GM19238 (cell line): ENCODE measurements around the gene NUAK1.

Experiments
- DNase-seq: peaks from one replicate; pipeline ENCODE4 v3.0.0; 2011; ENCODE audit warnings: low spot score; ENCODE audit not compliant: insufficient read length

The NUAK1 gene

DNA sequence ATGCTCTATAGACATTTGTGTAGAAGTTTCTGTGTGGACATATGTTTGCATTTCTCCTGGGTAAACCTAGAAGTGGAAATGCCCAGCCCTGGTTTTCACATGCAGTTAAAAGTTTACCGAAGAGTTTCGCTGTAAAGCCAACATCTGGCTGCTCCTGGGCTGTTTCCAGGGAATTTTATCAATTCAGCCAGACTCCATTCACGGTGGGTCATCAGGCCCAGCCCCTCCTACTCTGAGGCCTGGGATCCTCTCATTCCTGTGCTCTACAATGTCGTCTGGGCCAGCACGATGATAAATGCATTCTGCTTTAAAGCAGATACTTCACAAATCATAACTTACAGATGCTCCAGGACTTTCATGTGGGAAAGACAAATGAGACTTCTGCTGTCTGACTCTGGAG is 7.1 kb downstream of the NUAK1 start:
- DNase-seq: no peak

DNA sequence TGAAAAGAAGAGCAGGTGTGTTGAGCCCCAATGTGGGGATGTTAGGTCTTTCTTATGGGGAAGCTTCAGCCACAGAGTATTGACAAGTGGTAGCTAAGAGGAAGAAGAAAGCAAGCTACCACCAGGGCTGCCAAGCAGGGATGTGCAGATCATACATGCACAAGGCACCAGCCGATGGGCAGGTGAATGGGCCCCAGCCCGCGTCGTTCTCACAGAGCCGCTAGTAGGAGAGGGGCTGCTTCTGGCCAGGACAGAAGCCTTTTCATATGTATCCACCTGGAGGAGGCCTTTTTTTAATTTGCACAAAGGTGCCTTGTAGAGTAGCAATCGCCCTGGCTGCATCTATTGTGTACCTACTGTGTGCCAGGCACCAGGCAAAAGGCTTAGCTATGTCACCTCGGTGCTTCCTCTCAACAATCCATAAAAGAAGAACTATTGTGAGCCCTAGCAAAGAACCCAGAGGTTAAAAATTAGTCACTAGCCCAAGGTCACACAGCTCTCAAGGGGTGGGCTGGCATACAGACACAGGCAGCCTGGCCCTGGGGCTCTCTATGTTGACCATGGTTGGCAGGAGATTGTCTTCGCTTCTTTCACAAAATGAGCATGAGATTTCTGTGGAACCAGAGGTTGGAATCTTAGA is 8.2 kb downstream of the NUAK1 start:
- no peak for DNase-seq

DNA sequence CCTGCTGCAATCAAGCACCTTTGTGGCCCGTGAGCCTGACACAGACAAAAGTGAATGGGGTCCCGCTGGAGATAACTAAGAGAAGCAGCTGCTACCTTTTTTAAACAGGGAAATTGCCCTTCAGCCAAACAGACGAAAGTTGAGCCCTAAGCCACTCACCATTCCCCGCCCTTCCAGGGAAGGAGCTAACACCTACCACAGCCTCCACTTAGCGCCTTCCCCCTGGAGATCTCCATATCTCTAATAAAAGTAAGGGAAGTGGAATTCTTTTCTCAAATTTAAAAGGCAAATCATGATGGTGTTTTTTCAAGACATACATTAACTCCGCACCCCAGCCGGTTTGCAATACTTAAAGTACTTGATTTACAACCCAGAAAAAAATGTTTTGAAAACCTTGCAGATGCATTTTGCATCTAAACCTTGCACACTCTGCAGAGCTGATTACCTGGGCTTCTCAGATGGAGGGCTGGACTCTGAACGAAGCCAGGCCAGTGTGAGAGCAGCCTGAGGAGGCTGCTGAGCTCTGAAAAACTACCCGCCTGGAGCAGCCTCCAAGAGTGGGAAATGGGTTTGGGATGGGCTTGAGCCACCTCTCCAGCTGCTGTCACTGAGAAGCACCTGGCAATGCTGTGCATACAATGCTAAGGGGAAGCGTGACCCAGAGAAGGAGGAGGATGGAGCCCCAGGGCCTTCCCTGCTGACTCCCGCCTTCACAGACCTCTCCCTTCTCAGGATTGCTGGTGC is 10.0 kb downstream of the NUAK1 start:
- DNase-seq: no peak

DNA sequence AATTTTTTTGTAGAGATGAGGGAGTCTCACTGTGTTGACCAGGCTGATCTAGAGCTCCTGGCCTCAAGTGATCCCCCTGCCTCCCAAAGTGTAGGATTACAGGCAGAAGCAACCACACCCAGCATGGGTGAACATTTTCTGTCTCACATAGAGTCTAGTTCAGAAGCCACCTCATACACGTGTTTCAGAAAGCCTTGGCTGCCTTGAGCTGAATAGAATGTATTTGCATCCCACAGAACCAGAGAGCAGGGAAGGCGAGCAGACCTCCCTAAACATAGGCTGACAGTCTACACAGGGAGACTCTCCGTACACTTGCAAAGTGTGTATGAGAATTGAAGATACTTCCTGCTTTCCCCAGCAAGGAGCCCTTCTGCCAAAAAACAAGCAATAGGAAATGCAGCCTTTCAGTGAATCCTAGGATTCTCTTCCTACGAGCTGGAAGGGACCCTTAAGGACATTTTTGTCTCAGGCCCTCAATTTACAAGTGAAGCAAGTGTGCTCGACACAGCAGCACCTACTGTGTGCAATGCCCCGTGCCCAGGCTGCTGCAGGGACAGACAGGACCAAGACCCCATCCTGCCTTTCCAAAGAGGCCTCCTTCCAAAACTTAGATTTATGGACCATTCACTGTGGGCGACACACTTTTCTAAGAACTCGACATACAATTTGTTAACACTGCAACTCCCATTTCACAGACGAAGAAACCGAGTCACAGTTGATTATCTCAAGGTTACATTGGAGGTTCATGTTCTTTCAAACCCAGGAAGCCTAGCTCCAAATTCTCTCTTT is 11.2 kb downstream of the NUAK1 start:
- DNase-seq: no peak

DNA sequence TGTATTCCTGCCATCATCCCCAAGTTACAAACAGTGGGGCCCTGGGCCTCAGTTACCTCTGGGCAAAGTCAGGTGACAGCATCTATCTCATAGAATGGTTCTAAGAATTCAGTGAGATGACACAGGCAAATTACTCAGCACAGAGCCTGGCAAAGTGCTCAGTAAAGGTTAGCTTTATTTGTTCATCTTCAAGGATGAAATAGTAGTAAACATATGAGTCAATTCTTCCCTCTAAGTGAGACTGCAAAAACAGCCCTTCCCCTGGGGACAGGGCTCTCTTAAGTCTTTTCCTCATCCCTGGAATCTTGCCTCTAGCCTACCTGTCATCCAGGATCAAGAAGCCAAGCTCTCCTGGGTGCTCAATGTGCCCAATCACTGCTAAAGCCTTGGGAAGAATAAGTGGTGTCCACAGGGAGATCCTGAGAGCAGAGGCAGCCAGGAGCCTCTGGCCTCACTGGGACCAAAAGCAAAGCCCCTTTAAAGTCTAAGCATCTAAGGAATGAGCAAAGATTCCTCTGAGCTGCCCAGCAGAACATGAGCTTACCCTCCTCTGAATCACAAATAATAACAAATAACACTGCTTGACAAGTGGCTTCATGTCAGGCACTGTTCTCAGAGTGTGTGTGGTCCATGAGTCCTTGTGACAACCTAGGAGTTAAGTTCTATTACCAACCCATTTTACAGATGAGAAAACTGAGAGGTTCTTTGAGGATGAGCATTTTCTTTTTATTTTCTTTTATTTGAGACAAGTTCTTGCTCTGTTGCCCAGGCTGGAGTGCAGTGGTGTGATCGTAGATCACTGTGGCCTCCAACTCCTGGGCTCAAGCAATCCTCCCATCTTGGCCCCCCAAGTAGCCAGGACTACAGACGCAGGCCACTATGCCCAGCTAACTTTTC is 12.1 kb downstream of the NUAK1 start:
- DNase-seq: no peak

DNA sequence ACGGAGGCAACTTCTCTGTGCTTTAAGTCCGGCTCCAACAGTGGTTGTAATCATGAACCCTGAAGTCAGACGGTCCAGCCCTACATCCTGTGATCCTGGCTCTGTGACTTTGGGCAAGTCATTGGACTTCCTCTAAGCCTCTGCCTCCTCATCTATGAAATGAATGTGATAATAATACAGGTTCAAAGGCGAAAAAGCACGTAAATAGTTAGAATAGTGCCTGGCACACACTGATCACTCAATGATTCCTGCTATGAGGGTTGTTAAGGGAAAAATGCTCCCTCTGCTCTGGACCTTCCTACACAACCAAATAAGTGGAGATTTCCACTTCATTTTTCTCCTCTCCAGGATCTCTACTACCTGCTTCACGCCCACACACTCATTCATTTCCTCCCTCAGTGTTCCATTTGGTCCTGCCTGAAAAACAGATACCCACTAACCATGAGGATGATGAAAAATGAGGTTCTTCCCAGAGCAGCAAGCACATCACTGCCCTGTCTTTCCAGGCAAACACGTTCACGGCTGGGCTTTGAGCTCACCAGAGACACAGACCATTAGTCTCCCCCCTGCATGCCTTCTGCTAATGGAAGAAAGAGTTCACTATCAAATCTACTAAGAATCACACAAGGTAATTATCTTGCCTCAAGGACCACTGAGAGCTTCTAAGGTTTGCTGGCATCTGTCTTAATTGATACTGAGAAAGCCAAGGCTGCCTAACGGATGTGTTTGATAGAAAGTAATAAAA is 13.2 kb downstream of the NUAK1 start:
- DNase-seq: no peak

DNA sequence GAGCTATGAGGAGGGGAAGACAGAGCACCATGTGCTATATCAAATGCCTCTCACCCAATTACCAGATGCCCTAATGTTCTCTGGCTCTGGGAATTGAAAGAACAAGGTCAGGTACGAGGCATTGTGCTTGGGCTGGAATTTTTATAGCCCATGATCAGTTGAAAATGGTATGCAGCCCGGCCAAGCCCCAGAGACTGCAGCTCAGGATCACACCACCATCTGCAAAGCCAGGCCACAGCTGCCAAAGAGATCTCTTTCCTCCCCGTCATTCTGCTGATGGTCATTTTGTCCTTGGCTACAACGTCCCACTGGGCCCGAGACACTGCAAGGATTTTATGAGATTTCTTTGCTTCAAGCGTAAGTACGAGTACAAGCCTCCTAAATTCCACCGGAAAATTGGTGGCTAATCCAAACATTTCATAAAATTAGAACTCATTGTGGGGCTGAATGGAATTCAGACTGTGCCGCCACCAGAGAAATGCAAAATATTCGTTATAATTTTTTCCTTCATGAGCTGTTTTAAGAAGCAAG is 15.1 kb downstream of the NUAK1 start:
- no peak for DNase-seq

DNA sequence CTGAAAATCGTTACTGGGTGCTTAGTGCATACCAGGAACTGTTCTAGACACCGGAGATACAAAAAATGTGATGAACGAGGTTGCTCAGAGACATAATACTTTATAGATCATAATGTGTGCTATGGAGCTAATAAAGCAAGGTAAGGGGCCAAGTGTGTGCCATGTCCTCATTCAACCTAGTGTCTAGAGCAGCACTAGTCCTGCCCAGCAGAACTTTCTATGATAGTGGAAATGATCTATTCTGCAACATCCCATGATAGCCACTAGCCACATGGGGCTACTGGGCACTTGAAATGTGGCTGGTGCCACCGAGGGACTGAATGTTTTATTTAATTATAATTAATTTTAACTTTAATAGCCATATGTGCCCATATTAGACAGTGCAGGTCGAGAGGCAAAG is 15.6 kb downstream of the NUAK1 start:
- DNase-seq: no peak

DNA sequence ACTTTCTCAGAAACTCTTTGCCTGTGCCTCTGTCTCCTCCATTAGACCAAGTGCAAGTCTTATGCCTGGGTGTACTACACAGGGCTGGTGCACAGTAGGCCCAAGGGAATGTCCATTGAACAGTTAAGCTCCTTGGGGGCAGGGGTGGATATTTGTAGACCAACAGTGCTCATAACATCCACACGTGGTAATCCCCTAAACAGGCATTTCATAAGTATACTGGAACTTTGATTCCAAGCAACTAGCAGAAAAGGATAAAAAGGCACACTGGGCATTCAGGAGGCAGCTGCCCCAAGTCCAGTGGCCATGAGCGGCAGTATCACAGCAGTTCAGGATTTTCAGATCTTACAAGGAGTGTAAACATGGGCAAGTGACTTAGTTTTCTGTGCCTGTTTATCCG is 16.8 kb downstream of the NUAK1 start:
- DNase-seq: no peak

DNA sequence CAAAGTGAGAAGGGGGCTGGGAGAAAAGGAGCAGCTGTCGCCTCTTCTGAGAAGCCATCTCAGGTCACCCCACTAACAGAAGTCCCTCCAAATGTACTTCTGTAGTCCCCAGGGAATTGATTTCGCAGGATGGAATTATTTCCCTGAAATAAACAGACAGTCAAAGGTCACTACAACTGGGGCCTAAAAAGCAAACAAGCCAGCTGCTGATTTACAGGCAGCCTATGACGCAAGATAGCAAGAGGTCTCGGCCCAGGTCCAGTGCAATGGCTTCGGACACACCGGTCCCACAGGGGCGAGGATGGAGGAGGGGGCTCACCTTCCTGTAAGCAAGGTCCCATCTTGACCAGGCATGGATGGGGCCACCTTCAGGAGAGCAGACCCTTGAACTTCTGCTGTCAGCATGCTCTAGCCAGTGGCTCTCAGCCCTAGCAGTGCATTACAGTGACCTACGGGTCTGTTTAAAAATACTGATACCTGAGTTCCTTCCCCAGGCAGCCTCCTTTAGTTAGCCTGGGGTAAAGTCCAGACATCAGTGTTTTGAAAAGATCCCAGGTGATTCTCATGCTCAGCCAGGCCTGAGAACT is 18.1 kb downstream of the NUAK1 start:
- no peak for DNase-seq

DNA sequence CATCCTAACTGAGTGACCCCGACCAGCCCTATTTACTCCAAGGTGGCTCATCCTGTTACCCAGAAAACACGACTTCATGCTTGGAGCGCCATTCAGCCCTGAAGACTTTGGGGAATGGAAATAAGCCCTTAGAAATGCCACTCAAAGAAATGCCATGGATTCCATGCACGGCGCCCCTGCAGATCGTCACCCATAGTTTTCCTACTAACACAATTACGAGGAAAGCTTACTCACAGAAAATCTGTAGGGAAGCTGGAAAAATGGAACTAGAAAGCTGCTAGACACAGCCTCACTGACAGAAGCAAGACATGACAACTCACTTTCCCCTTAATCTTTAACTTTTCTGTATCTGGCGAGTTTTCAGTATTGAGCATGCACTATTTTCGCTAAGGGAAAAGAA is 19.5 kb downstream of the NUAK1 start:
- no peak for DNase-seq

DNA sequence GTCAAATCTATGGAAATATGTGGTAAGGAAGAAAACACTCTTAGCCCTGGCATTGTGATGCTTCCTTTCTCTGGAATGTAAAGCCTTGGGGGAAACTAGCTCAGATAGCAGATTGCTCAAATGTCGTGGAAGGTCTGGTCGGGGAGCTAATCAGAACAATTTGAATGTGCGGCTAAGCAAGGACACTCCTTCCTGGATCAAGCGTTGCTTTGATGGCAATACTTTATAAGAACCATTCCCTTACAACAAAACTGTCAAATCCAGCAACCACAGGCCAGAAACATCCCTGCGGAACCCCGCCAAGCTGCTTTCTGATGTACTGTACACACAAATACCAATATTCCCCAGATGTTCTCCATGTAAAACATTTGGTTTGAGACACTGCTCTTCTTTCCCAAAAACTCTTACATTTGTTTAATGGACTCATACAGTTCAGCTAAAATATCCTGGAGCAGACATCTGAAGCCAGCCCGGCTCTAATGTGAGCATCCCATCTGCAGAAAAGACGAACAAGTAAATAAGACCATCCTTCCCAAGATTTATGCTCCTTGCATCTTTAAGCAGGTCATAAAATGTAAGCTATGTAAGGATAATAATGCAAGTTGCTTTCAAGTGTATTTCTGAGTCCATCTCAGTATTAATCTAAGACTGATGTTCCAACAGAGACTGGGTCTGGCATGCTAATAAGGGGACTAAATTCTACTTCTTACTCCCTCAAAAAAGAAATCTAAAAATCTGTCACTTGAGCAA is 20.2 kb downstream of the NUAK1 start:
- no peak for DNase-seq

DNA sequence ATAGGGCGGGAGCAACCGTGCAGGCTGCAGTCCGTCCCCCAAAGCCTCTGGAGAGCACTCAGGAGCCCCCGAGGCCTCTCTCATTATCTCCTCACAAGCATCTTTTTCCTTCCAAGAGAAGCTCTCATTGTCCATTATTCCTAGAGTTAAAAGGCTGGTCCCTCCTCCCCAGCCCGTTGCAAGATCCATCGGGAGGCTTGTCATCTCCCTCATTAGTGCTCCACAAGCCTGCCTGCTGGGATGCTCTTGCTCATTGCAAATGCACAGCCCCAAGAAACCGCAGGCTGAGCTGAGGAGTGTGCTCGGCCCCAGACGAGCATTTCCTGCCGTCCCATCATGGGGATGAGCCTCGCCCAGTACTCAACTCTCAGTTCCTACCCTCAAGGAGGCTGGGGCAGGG is 23.3 kb downstream of the NUAK1 start:
- DNase-seq: no peak

DNA sequence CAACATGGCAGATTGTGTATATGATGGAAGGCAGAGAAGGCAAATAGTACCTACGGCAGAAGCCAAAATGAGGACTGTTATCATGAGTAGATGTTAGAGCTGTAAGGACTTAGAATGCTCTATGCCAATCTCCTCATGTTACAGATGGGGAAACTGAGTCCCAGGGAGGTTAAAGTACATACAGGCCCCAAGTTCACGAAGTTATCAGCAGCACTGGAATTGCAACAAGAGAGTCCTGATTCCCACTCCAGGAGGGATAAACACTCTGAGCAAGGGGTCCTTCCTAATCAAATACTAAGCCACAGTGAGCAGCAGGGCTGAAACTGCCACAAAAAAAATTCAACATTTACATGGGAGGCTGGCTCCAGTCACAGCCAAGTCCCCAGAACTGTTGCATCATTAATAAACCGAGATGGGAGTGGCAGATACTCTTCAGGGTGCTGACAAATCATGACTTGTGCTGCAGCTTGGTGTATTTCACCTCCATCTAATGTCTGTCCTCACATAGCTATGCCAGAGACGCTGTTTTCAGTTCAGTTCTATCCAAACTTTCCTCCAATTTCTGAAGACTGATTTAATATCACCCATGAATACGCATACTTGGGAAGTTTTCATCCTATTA is 24.2 kb downstream of the NUAK1 start:
- DNase-seq: no peak

DNA sequence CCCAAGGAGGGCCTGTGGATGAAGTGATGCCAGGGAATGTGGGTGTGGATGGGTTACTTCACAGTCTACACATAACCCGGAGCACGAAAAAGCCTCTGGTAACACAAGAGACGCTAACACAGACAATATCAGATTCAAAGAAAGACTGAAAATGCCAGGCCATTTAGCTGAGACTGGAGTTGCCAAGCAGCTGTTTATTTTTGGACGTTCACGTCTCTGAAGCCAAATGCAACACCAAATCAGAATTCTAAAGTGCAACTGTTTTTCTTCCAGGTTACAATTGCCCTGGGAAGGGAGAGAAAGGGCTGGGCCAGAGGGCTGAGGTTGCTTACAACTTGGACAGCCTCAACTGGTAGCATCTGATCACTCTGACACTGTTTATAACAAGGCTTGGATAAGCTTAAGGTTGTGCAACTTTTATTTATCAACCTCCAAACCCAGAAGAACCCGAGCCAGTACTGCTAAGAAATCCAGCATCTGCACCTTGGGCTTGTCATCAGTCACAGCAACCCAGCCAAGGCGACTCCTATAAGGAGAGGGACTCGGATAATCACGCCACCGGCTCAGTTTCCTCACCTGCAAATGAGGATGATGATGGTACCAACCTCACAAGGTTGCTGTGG is 24.8 kb downstream of the NUAK1 start:
- no peak for DNase-seq

DNA sequence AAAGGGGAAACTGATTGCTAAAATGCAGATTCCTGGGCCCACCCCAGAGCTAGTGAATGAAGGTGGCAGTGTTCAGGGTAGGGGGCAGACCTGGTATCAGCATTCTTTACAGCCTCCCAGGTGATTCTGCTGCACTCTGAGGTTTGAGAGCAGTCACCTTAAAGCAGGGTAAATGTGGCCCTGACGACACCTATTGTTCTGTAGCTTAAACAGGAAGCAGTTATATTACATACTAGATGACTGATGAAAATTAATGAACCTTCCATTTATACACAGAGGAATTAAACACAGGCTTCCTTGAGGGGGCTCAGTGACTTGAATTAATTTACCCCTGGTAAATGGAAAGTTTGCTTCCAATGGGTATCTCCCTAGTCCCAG is 25.3 kb downstream of the NUAK1 start:
- no peak for DNase-seq

DNA sequence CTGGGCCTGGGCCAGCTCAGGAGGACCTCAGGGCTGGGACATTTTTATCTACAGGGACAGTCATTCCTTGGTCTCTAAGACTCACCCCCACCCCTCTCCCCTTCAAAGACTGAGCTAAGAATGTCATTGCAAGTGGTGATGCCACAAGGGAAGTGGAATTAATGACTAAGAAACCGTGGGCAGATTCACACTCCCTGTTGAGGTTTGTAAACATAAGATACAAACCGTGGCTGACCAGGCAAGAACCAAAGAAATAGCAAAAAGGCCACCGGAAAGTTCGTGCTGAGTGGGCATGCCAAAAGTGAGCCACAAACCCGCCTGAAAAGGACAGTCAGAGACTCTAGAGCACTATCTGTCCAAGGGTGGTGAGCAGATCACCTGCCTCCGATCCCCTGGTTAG is 25.7 kb downstream of the NUAK1 start:
- no peak for DNase-seq

DNA sequence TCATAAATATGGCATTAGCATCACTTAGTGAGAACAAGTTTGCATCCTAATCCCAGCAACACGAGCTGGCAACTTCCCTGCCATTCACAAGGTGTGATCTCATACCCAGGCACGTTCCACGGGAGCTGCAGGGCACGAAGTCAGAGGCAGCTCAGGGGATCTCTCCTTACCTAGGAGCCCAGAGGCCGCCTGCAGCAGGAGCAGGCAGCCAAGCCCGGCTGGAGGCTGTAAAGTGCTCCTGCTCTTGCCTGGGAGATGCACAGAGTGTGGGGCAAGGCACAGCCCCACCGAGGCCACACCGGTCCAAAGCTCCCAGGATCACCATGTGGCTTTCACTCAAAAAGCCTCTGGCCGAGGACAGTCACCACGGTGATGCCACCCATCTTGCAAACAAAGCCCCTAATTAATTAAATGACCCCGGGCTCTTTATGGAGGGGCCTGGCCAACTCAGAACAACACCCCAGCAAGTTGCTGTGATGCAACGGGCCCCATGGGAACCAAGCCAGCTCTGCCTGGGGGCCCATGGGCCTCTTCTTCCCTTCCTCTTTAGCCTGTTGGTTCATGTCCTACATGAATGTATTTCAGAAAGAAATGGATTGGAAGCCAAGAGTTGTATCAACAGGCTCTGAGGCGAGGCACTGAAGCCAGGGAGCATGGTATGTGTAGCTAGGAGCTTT is 26.5 kb downstream of the NUAK1 start:
- DNase-seq: no peak
